Endothelial cell of umbilical vein (primary cell): ENCODE measurements around the gene SPIRE1. TPM values are rescaled to one million over a fixed set of nuclear protein-coding genes. Genes with fewer than 3 reads are reported as not detected.

Experiments
- BruUV-seq: library from RNA; stranded (reverse); fragments of 400-500 nt; replicated peaks from 2 replicates; lab custom pipeline; 2021; lab: Mats Ljungman, UMichigan
- CTCF ChIA-PET: fragments of 300-600, 350-600 bp; sonication (Branson Sonifier 250); formaldehyde crosslinking; loops from one replicate; lab custom pipeline; 2021; ENCODE audit warnings: antibody characterized with exemption, inconsistent platforms; lab: Charles Lee
- POLR2A ChIA-PET: fragments of 300-600, 350-600 bp; sonication (Branson Sonifier 250); formaldehyde crosslinking; loops from one replicate; lab custom pipeline; 2021; ENCODE audit warnings: antibody characterized with exemption, inconsistent platforms; lab: Charles Lee
- DNase-seq: peaks from one replicate; pipeline ENCODE4 v3.0.0-alpha.2; 2011; ENCODE audit warnings: low read depth, low spot score
- FAIRE-seq: peaks from 2 replicates; lab custom pipeline; 2011; peaks lifted over from hg19 to GRCh38; lab: Jason Lieb, UNC
- H2AFZ ChIP-seq: 2 replicates; pipeline ENCODE4 v1.6.0; 2012; ENCODE audit warnings: low read depth, low read length, control low read depth, inconsistent platforms
- H3K27ac ChIP-seq: 2 replicates; pipeline ENCODE4 v1.5.1; 2011; ENCODE audit warnings: low read depth, mild to moderate bottlenecking, control low read depth, low read length, moderate library complexity; ENCODE audit not compliant: insufficient read depth
- H3K27me3 ChIP-seq, 2 experiments: 2 replicates each; pipeline versions ENCODE4 v1.6.0 to v1.6.1; 2011; ENCODE audit warnings: low read length in 2 of 2, mixed read lengths in 1 of 2; ENCODE audit not compliant: control insufficient read depth in 2 of 2, insufficient read depth in 2 of 2
- H3K36me3 ChIP-seq, 2 experiments: 2 replicates in 1 of 2; 3 replicates in 1 of 2; pipeline ENCODE4 v1.5.1; 2011; ENCODE audit warnings: low read length in 2 of 2, mild to moderate bottlenecking in 1 of 2, moderate library complexity in 1 of 2; ENCODE audit not compliant: control insufficient read depth in 2 of 2, insufficient read depth in 2 of 2; ENCODE audit errors: extremely low read depth in 1 of 2
- H3K4me1 ChIP-seq: 3 replicates; pipeline ENCODE4 v1.5.1; 2011; ENCODE audit warnings: mild to moderate bottlenecking, low read length; ENCODE audit not compliant: control insufficient read depth, insufficient read depth; ENCODE audit errors: extremely low read depth
- H3K4me2 ChIP-seq: 2 replicates; pipeline ENCODE4 v1.6.1; 2011; ENCODE audit warnings: low read length, control low read depth, mixed read lengths; ENCODE audit not compliant: insufficient read depth
- H3K4me3 ChIP-seq, 3 experiments: fragments of 200-600 bp in 1 of 3; sonication (generic), shearing (Covaris generic) in 1 of 3; replicated peaks in 1 of 3; 2 replicates each; pipeline ENCODE4 v1.5.1; 2011 to 2016; ENCODE audit warnings: control low read depth in 3 of 3, low read length in 3 of 3, mild to moderate bottlenecking in 2 of 3, inconsistent platforms in 1 of 3, low read depth in 1 of 3, moderate library complexity in 1 of 3; ENCODE audit not compliant: insufficient read depth in 1 of 3
- H3K79me2 ChIP-seq: 2 replicates; pipeline ENCODE4 v1.6.0; 2012; ENCODE audit warnings: low read length, inconsistent platforms; ENCODE audit not compliant: control insufficient read depth, insufficient read depth
- H3K9ac ChIP-seq: replicated peaks from 2 replicates; pipeline ENCODE3; 2011; ENCODE audit warnings: low read length, control low read depth; ENCODE audit not compliant: insufficient read depth; ENCODE audit errors: extremely low read depth
- H3K9me1 ChIP-seq: replicated peaks from 3 replicates; pipeline ENCODE4 v1.6.0; 2011; ENCODE audit warnings: mild to moderate bottlenecking, low read length; ENCODE audit not compliant: control insufficient read depth, insufficient read depth; ENCODE audit errors: extremely low read depth
- H3K9me3 ChIP-seq: replicated peaks from 2 replicates; pipeline ENCODE4 v1.5.1; 2012; ENCODE audit warnings: low read length, inconsistent platforms; ENCODE audit not compliant: control insufficient read depth, insufficient read depth
- H4K20me1 ChIP-seq: replicated peaks from 2 replicates; pipeline ENCODE3; 2011; ENCODE audit warnings: mild to moderate bottlenecking, low read length; ENCODE audit not compliant: control insufficient read depth, insufficient read depth; ENCODE audit errors: extremely low read depth
- EZH2 ChIP-seq: IDR thresholded peaks from 2 replicates; pipeline ENCODE4 v1.6.1; 2012; ENCODE audit warnings: borderline replicate concordance, low read depth, mild to moderate bottlenecking, moderate library complexity, low read length, inconsistent platforms; ENCODE audit not compliant: severe bottlenecking
- FOS ChIP-seq: IDR thresholded peaks from 2 replicates; pipeline ENCODE4 v1.6.1; 2011; ENCODE audit warnings: mild to moderate bottlenecking, low read length, moderate library complexity, borderline replicate concordance; ENCODE audit not compliant: insufficient read depth
- GATA2 ChIP-seq: IDR thresholded peaks from 2 replicates; pipeline ENCODE4 v1.7.0; 2011; ENCODE audit warnings: low read depth, mild to moderate bottlenecking, moderate library complexity, mixed read lengths, low read length; ENCODE audit not compliant: insufficient read length, insufficient read depth
- JUN ChIP-seq: IDR thresholded peaks from 2 replicates; pipeline ENCODE4 v1.6.1; 2011; ENCODE audit warnings: borderline replicate concordance, low read depth; ENCODE audit not compliant: insufficient read length, insufficient read depth
- MYC ChIP-seq: IDR thresholded peaks from one replicate; pipeline ENCODE4 v1.6.1; 2011; ENCODE audit warnings: mild to moderate bottlenecking, low read depth, low read length
- POLR2A ChIP-seq: IDR thresholded peaks from 2 replicates; pipeline ENCODE4 v1.6.1; 2012; ENCODE audit warnings: low read depth, mild to moderate bottlenecking, control low read depth, low read length
- POLR2AphosphoS5 ChIP-seq: IDR thresholded peaks from 2 replicates; pipeline ENCODE4 v1.6.1; 2012; ENCODE audit warnings: low read depth, mild to moderate bottlenecking, control low read depth, low read length, moderate library complexity; ENCODE audit not compliant: insufficient read depth
- dilution Hi-C: fragments of 300-500 bp; cut with MboI; formaldehyde crosslinking; loops from one replicate; pipeline ENCODE4 v1.15.0; 2019; ENCODE audit warnings: low sequenced_read_pairs; ENCODE audit not compliant: extremely low pct_ligation_motif_present
- intact Hi-C: fragments of 100-400 bp; cut with micrococcal nuclease; formaldehyde crosslinking; loops from one replicate; pipeline ENCODE4 v1.10.0; 2022
- polyA plus RNA-seq, 4 experiments: library from polyadenylated mRNA; depleted of rRNA in 3 of 4; stranded (reverse) in 3 of 4; unstranded in 1 of 4; fragments of >200 nt; gene quantifications; 2 replicates each; pipeline versions ENCODE4 v1.2.1 to v1.2.3, GENCODE V29; 2011 to 2012; ENCODE audit warnings: missing spikeins in 1 of 4
- total RNA-seq: library from RNA; stranded (reverse); gene quantifications from 2 replicates; pipeline ENCODE4 v1.2.3, GENCODE V29; 2021
- TF ChIP-seq, protein P1 (sequence below): IDR thresholded peaks from 2 replicates; pipeline ENCODE4 v1.6.1; 2011; ENCODE audit not compliant: insufficient read depth, insufficient read length
- TF ChIP-seq, protein P2 (sequence below), 2 donors: IDR thresholded peaks; 1 replicate in 1 of 2; 2 replicates in 1 of 2; pipeline ENCODE4 v1.5.1; 2011; ENCODE audit warnings: low read length in 2 of 2, mild to moderate bottlenecking in 2 of 2, moderate library complexity in 2 of 2, control low read depth in 1 of 2, inconsistent platforms in 1 of 2, low read depth in 1 of 2; ENCODE audit not compliant: insufficient read depth in 1 of 2; ENCODE audit errors: extremely low read depth in 1 of 2

The SPIRE1 gene
- total and polyA plus RNA-seq, 2 donors (not counting 3 experiments of a cell fraction or from before 2014, with no cell fraction given) = 13.1 to 44.0 TPM

DNA sequence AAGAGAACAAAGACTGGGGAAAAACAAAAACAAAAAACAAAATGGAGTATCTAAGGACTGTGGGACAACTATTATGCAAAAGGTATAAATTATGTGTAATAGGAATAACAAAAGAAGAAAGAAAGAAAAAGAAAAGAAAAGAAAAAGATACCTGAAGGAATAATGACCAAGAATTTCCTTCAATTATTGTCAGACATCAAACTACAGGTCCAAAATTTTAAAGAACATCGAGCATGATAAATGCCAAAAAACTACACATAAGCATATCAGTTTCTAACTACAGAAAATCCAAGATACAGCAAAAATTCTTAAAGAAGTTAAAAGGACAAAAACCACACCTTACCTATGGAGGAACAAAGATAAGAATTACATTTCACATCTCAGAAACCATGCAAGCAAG is 93.0 kb downstream of the SPIRE1 start:
- no peaks in the 10 kb centered on the region for H3K9me3 ChIP-seq
- dilution Hi-C loops = no loop called here
- H3K9me1 ChIP-seq = no peaks in the 10 kb centered on the region
- POLR2A ChIA-PET = no interaction called here
- no peak for DNase-seq
- H4K20me1 ChIP-seq = peaks cover 4% of the 10 kb centered on the region
- CTCF ChIA-PET = interaction anchor here (0.9 kb wide), 1 partner anchor 33 kb away, joined by 3 read pairs; no protein-coding TSS in a partner anchor
- H3K4me1 ChIP-seq = no peaks in the 10 kb centered on the region
- no peak overlapping the region for H3K27ac ChIP-seq
- H3K4me2 ChIP-seq = no peak overlapping the region
- FAIRE-seq = no peak
- H3K79me2 ChIP-seq = peaks cover 74% of the 10 kb centered on the region
- no peaks in the 10 kb centered on the region for H3K27me3 ChIP-seq
- no peak for TF ChIP-seq JUN
- TF ChIP-seq FOS = no peak
- TF ChIP-seq, protein P1, sequence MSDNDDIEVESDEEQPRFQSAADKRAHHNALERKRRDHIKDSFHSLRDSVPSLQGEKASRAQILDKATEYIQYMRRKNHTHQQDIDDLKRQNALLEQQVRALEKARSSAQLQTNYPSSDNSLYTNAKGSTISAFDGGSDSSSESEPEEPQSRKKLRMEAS = no peak
- no peak for TF ChIP-seq POLR2A
- no peak for TF ChIP-seq MYC
- TF ChIP-seq EZH2 = no peak
- no peak for TF ChIP-seq POLR2AphosphoS5
- H2AFZ ChIP-seq = no peak overlapping the region
- H3K4me3 ChIP-seq = no peak overlapping the region
- intact Hi-C loops = no loop called here
- no peak overlapping the region for H3K9ac ChIP-seq
- no TSS peak for BruUV-seq
- no peaks in the 10 kb centered on the region for H3K36me3 ChIP-seq

DNA sequence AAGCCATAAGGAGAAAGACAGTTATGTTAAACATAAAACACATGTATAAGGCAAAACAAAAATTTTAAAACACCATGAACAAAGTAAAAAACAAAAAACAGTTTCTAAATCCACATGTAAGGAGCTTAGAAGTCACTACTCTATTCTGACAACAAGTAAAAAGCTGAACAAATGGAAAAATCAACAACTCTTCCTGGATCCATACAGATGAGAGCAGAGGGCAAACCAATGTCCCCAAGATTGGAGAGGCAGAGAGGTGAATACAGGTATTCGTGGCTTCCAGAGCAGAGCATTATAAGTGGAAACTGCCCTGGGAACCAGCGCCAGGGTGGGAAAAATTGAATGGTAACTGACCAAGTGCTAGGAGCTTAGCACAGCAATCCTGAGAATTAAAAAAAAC is 93.5 kb downstream of the SPIRE1 start:
- BruUV-seq = no TSS peak
- FAIRE-seq (no peak), DNase-seq (no peak)
- peaks cover 74% of the 10 kb centered on the region for H3K79me2 ChIP-seq
- no peaks in the 10 kb centered on the region for H3K36me3 ChIP-seq
- no peak overlapping the region for H3K4me2 ChIP-seq
- intact Hi-C loops (no loop called here), dilution Hi-C loops (no loop called here)
- no peak overlapping the region for H3K9ac ChIP-seq
- no peak overlapping the region for H2AFZ ChIP-seq
- peaks cover 4% of the 10 kb centered on the region for H4K20me1 ChIP-seq
- H3K27me3 ChIP-seq = no peaks in the 10 kb centered on the region
- H3K4me3 ChIP-seq = no peak overlapping the region
- H3K27ac ChIP-seq = no peak overlapping the region
- no peaks in the 10 kb centered on the region for H3K4me1 ChIP-seq
- no peaks in the 10 kb centered on the region for H3K9me1 ChIP-seq
- TF ChIP-seq POLR2AphosphoS5 (no peak), EZH2 (no peak), MYC (no peak), POLR2A (no peak), FOS (no peak), GATA2 (no peak), JUN (no peak)
- TF ChIP-seq, protein P1 = no peak
- TF ChIP-seq, protein P2, sequence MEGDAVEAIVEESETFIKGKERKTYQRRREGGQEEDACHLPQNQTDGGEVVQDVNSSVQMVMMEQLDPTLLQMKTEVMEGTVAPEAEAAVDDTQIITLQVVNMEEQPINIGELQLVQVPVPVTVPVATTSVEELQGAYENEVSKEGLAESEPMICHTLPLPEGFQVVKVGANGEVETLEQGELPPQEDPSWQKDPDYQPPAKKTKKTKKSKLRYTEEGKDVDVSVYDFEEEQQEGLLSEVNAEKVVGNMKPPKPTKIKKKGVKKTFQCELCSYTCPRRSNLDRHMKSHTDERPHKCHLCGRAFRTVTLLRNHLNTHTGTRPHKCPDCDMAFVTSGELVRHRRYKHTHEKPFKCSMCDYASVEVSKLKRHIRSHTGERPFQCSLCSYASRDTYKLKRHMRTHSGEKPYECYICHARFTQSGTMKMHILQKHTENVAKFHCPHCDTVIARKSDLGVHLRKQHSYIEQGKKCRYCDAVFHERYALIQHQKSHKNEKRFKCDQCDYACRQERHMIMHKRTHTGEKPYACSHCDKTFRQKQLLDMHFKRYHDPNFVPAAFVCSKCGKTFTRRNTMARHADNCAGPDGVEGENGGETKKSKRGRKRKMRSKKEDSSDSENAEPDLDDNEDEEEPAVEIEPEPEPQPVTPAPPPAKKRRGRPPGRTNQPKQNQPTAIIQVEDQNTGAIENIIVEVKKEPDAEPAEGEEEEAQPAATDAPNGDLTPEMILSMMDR (IDR thresholded peaks at IDR 0.05; ENCODE audit: extremely low read depth in 1 of 2, insufficient read depth in 1 of 2, low read depth in 1 of 2, low read length in 2 of 2) = no peak
- H3K9me3 ChIP-seq = no peaks in the 10 kb centered on the region
- CTCF ChIA-PET = no interaction called here
- POLR2A ChIA-PET = no interaction called here
